HepG2 (cell line): ENCODE data around the gene SYNM. TPM values are rescaled to one million over a fixed set of nuclear protein-coding genes. Genes with fewer than 3 reads are reported as not detected.

Experiments
- ATAC-seq: fragments of 200-7000 bp; cut with Tn5 transposase; 3 replicates; pipeline ENCODE4 v1.9.1; 2020; ENCODE audit warnings: mild to moderate bottlenecking, moderate library complexity
- BruUV-seq: library from RNA; stranded (reverse); fragments of 400-500 nt; replicated peaks from 2 replicates; lab custom pipeline; 2021; lab: Mats Ljungman, UMichigan
- CTCF ChIA-PET: fragments of 300-600 bp; formaldehyde crosslinking; extraction: SDS; loops from one replicate; lab custom pipeline; 2021; ENCODE audit warnings: low total read pairs, inconsistent platforms, low intra/inter-chr PET ratio; lab: Yijun Ruan, JAX
- POLR2A ChIA-PET: fragments of 350-600 bp; sonication (Branson Sonifier 250); formaldehyde crosslinking; loops from one replicate; lab custom pipeline; 2020; ENCODE audit warnings: antibody characterized with exemption, inconsistent platforms; lab: Yijun Ruan, JAX
- DNase-seq: peaks from one replicate; pipeline ENCODE4 v3.0.0-alpha.2; 2015; ENCODE audit warnings: low spot score
- FAIRE-seq: peaks from 3 replicates; lab custom pipeline; 2011; peaks lifted over from hg19 to GRCh38; lab: Jason Lieb, UNC
- H2AFZ ChIP-seq: one replicate; pipeline ENCODE4 v1.6.1; 2011; ENCODE audit warnings: low read length, inconsistent platforms
- H3K27ac ChIP-seq: fragments of 300-600 bp; 3 replicates; pipeline ENCODE4 v1.8.0; 2011; ENCODE audit warnings: mixed run types, mild to moderate bottlenecking, mixed read lengths, low read length, inconsistent platforms; ENCODE audit not compliant: insufficient read depth; ENCODE audit errors: extremely low read length
- H3K27me3 ChIP-seq, 2 experiments: fragments of 200-600 bp in 1 of 2; 2 replicates in 1 of 2; 3 replicates in 1 of 2; pipeline versions ENCODE4 v1.6.0 to v1.8.0; 2011; ENCODE audit warnings: low read length in 2 of 2, mild to moderate bottlenecking in 2 of 2, moderate library complexity in 2 of 2, inconsistent platforms in 1 of 2; ENCODE audit not compliant: insufficient read depth in 2 of 2, control insufficient read depth in 1 of 2
- H3K36me3 ChIP-seq, 2 experiments: fragments of 200-600 bp in 1 of 2; replicated peaks in 1 of 2; 2 replicates in 1 of 2; 3 replicates in 1 of 2; pipeline versions ENCODE4 v1.5.1 to v1.8.0; 2011; ENCODE audit warnings: low read length in 2 of 2, inconsistent platforms in 1 of 2; ENCODE audit not compliant: insufficient read depth in 2 of 2, control insufficient read depth in 1 of 2
- H3K4me1 ChIP-seq: 2 replicates; pipeline ENCODE4 v1.5.1; 2012; ENCODE audit warnings: low read length, inconsistent platforms; ENCODE audit not compliant: insufficient read depth
- H3K4me2 ChIP-seq: 2 replicates; pipeline ENCODE4 v1.6.0; 2011; ENCODE audit warnings: low read depth, low read length, inconsistent platforms
- H3K4me3 ChIP-seq, 3 experiments: fragments of 200-600 bp in 1 of 3; sonication (generic), shearing (Covaris generic) in 1 of 3; replicated peaks in 1 of 3; 2 replicates each; pipeline ENCODE4 v1.5.1; 2011 to 2016; ENCODE audit warnings: low read length in 3 of 3, inconsistent platforms in 2 of 3, low read depth in 2 of 3, mild to moderate bottlenecking in 2 of 3, control low read depth in 1 of 3, mixed read lengths in 1 of 3; ENCODE audit not compliant: insufficient read depth in 1 of 3
- H3K79me2 ChIP-seq: one replicate; pipeline ENCODE4 v1.6.1; 2011; ENCODE audit warnings: low read length, inconsistent platforms; ENCODE audit not compliant: insufficient read depth
- H3K9ac ChIP-seq: 2 replicates; pipeline ENCODE4 v1.6.0; 2011; ENCODE audit warnings: mild to moderate bottlenecking, low read depth, low read length, inconsistent platforms; ENCODE audit not compliant: insufficient read depth
- H3K9me3 ChIP-seq: 2 replicates; pipeline ENCODE4 v1.5.1; 2012; ENCODE audit warnings: mild to moderate bottlenecking, low read length
- H4K20me1 ChIP-seq: 2 replicates; pipeline ENCODE4 v1.6.0; 2011; ENCODE audit warnings: inconsistent platforms, mild to moderate bottlenecking, low read length, moderate library complexity; ENCODE audit not compliant: insufficient read depth
- CBX1 ChIP-seq: IDR thresholded peaks from one replicate; pipeline ENCODE4 v1.6.1; 2016; ENCODE audit warnings: antibody characterized with exemption, low read depth
- MAZ ChIP-seq, 2 experiments: sonication (generic) in 1 of 2; formaldehyde crosslinking in 1 of 2; IDR thresholded peaks; 2 replicates each; pipeline versions ENCODE4 v1.5.0 to v1.6.1; 2012 to 2020; ENCODE audit warnings: low read depth in 2 of 2, mild to moderate bottlenecking in 2 of 2, borderline replicate concordance in 1 of 2, improper control_type of control experiment in 1 of 2, low read length in 1 of 2, missing genetic modification reagents in 1 of 2, moderate library complexity in 1 of 2
- NR2F2 ChIP-seq: IDR thresholded peaks from 2 replicates; pipeline ENCODE4 v1.6.1; 2012; ENCODE audit warnings: low read depth, inconsistent platforms, borderline replicate concordance
- TCF7 ChIP-seq: sonication (generic); IDR thresholded peaks from 2 replicates; pipeline ENCODE4 v1.6.1; 2016; ENCODE audit warnings: antibody characterized with exemption, low read depth
- ZFP36L1 ChIP-seq: sonication (generic); formaldehyde crosslinking; IDR thresholded peaks from 2 replicates; pipeline ENCODE4 v1.8.0; 2022; ENCODE audit warnings: mild to moderate bottlenecking, missing genetic modification reagents, moderate library complexity
- ZFX ChIP-seq: sonication (generic); formaldehyde crosslinking; IDR thresholded peaks from 2 replicates; pipeline ENCODE4 v1.4.0; 2020; ENCODE audit warnings: mild to moderate bottlenecking, low read depth, missing genetic modification reagents, moderate library complexity
- ZNF335 ChIP-seq: sonication (generic); formaldehyde crosslinking; IDR thresholded peaks from 2 replicates; pipeline ENCODE4 v1.4.0; 2020; ENCODE audit warnings: missing genetic modification reagents
- ZNF746 ChIP-seq: sonication (generic); formaldehyde crosslinking; IDR thresholded peaks from 2 replicates; pipeline ENCODE4 v1.8.0; 2022; ENCODE audit warnings: mild to moderate bottlenecking, missing genetic modification reagents
- ZNF781 ChIP-seq: sonication (generic); formaldehyde crosslinking; IDR thresholded peaks from 2 replicates; pipeline ENCODE4 v1.5.1; 2020; ENCODE audit warnings: borderline replicate concordance, mild to moderate bottlenecking, missing genetic modification reagents; ENCODE audit errors: not compliant biosample characterization
- WGBS: methylation state at CpG from one replicate; pipeline ENCODE4 v1.1.6; 2017; ENCODE audit warnings: low lambda C conversion rate; 5-methylcytosine and 5-hydroxymethylcytosine counted together
- in situ Hi-C: cut with HindIII; loops from 2 replicates; pipeline ENCODE4 v1.10.0; 2017; ENCODE audit warnings: low pct_unique_long_range_greater_than_20kb; ENCODE audit not compliant: extremely low pct_ligation_motif_present
- intact Hi-C: fragments of 100-400 bp; cut with micrococcal nuclease; formaldehyde crosslinking; loops from one replicate; pipeline ENCODE4 v1.10.0; 2022; ENCODE audit not compliant: unreplicated experiment
- polyA plus RNA-seq, 8 experiments: library from polyadenylated mRNA; depleted of rRNA in 3 of 8; stranded (reverse) in 7 of 8; unstranded in 1 of 8; fragments of >200 nt; fragmentation: Illumina TruSeq in 4 of 8; extraction: Trizol in 4 of 8; gene quantifications; 2 replicates each; pipeline versions ENCODE4 v1.2.1 to v1.2.3, GENCODE V29; 2011 to 2016; ENCODE audit warnings: low read depth in 4 of 8, missing spikeins in 1 of 8, mixed read lengths in 1 of 8; ENCODE audit not compliant: insufficient read depth in 1 of 8
- total RNA-seq, 5 experiments: library from RNA; depleted of rRNA; stranded (reverse); fragments of >200 nt; fragmentation: Illumina TruSeq; extraction: Trizol; gene quantifications; 2 replicates each; pipeline ENCODE4 v1.2.3, GENCODE V29; 2016; ENCODE audit warnings: low read depth in 1 of 5
- TF ChIP-seq, protein P1 (sequence below): IDR thresholded peaks from 2 replicates; pipeline ENCODE4 v1.6.1; 2016; ENCODE audit warnings: mild to moderate bottlenecking, missing biosample characterization, missing genetic modification reagents
- TF ChIP-seq, protein P2 (sequence below): sonication (generic); formaldehyde crosslinking; conservative IDR thresholded peaks from 2 replicates; pipeline ENCODE4 v1.4.0; 2020; ENCODE audit warnings: missing genetic modification reagents

The SYNM gene
- total and polyA plus RNA-seq, 2 of the 13 experiments (the other 11 are each of a cell fraction or from before 2014, with no cell fraction given), result 1.1 to 3.7 TPM

DNA sequence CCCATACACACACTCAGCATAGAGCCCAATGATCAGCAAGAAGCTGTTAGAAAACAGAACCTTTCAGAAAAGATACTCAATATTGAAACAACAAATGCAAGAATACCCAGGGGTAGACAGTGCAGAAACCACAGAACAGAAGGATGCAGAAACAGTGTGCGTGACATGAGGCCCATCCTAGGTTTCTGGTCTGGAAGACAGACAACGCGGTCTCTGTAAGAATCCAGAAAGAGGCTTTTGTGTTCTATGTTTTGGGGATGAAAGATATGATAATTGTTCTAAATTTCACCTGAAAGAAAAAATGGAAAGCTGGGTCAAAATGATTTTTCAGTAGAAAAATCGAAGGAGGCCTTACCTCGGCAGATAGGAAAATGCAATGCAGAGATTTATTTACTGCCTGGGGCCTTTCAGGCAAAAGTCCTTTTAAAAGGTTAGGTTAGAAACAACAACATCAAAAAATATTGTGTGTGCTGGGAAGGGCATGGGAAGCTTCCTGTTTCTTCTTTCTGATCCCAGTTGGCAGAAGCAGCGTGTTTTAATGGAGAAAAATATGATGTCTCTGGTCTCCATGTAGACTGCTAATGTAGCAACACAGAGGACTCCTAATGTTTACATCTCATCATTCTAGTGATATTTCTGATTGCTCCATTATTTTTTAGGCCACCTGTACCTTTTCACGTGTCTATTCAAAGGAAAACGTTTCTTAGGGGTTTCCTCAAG is 17.0 kb downstream of the SYNM start:
- DNase-seq (no peak), ATAC-seq (no peak), FAIRE-seq (no peak)
- CTCF ChIA-PET, result no interaction called here
- Histone ChIP-seq H3K4me1 (peaks cover 24% of the 10 kb centered on the region), H3K27ac (no peak overlapping the region), H3K9ac (no peak overlapping the region), H3K27me3 (no peaks in the 10 kb centered on the region), H3K79me2 (no peaks in the 10 kb centered on the region), H4K20me1 (no peaks in the 10 kb centered on the region), H3K4me2 (no peak overlapping the region), H3K4me3 (no peak overlapping the region), H3K36me3 (no peaks in the 10 kb centered on the region; a peak in 1 of 5 replicates), H3K9me3 (no peaks in the 10 kb centered on the region), H2AFZ (no peak overlapping the region)
- TF ChIP-seq ZNF746 (no peak), ZNF781 (no peak), CBX1 (no peak), ZFX (CRISPR knock-in tag) (no peak), MAZ (IDR thresholded peaks at IDR 0.05; ENCODE audit: borderline replicate concordance, low read depth, low read length) (no peak), MAZ (CRISPR knock-in tag; IDR thresholded peaks at IDR 0.05; ENCODE audit: low read depth) (no peak), NR2F2 (no peak), ZFP36L1 (CRISPR knock-in tag) (no peak), TCF7 (no peak), ZNF335 (CRISPR knock-in tag) (no peak)
- TF ChIP-seq, protein P1, sequence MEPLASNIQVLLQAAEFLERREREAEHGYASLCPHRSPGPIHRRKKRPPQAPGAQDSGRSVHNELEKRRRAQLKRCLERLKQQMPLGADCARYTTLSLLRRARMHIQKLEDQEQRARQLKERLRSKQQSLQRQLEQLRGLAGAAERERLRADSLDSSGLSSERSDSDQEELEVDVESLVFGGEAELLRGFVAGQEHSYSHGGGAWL (CRISPR knock-in tag), result no peak
- TF ChIP-seq, protein P2, sequence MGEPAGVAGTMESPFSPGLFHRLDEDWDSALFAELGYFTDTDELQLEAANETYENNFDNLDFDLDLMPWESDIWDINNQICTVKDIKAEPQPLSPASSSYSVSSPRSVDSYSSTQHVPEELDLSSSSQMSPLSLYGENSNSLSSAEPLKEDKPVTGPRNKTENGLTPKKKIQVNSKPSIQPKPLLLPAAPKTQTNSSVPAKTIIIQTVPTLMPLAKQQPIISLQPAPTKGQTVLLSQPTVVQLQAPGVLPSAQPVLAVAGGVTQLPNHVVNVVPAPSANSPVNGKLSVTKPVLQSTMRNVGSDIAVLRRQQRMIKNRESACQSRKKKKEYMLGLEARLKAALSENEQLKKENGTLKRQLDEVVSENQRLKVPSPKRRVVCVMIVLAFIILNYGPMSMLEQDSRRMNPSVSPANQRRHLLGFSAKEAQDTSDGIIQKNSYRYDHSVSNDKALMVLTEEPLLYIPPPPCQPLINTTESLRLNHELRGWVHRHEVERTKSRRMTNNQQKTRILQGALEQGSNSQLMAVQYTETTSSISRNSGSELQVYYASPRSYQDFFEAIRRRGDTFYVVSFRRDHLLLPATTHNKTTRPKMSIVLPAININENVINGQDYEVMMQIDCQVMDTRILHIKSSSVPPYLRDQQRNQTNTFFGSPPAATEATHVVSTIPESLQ (CRISPR knock-in tag), result no peak
- intact Hi-C loops, result no loop called here
- no TSS peak for BruUV-seq
- 81% methylated on average over 8 of the region's 8 CpGs for WGBS
- POLR2A ChIA-PET, result no interaction called here
- in situ Hi-C loops, result no loop called here
